Keratinocyte (primary cell): ENCODE data around the gene IRX1. TPM values are rescaled to one million over a fixed set of nuclear protein-coding genes. Genes with fewer than 3 reads are reported as not detected.

Experiments used
- DNase-seq: peaks from one replicate; pipeline ENCODE4 v3.0.0-alpha.2; 2011; ENCODE audit warnings: low read depth, missing footprints, low spot score
- FAIRE-seq: peaks from 2 replicates; lab custom pipeline; 2011; peaks lifted over from hg19 to GRCh38; lab: Jason Lieb, UNC
- H2AFZ ChIP-seq: 2 replicates; pipeline ENCODE4 v1.6.0; 2012; ENCODE audit warnings: low read length, control low read depth, inconsistent platforms; ENCODE audit not compliant: control insufficient read depth
- H3K27ac ChIP-seq: 2 replicates; pipeline ENCODE4 v1.5.1; 2011; ENCODE audit warnings: low read length; ENCODE audit not compliant: control insufficient read depth, insufficient read depth
- H3K27me3 ChIP-seq: 3 replicates; pipeline ENCODE4 v1.6.0; 2011; ENCODE audit warnings: low read length; ENCODE audit not compliant: control insufficient read depth, insufficient read depth; ENCODE audit errors: extremely low read depth
- H3K36me3 ChIP-seq, 2 experiments: 2 replicates in 1 of 2; 3 replicates in 1 of 2; pipeline ENCODE4 v1.5.1; 2011; ENCODE audit warnings: low read length in 2 of 2, mild to moderate bottlenecking in 1 of 2; ENCODE audit not compliant: control insufficient read depth in 2 of 2, insufficient read depth in 2 of 2; ENCODE audit errors: extremely low read depth in 1 of 2
- H3K4me1 ChIP-seq: 3 replicates; pipeline ENCODE4 v1.5.1; 2011; ENCODE audit warnings: low read length; ENCODE audit not compliant: control insufficient read depth, insufficient read depth; ENCODE audit errors: extremely low read depth
- H3K4me2 ChIP-seq: 3 replicates; pipeline ENCODE4 v1.6.0; 2011; ENCODE audit warnings: low read depth, low read length; ENCODE audit not compliant: control insufficient read depth, insufficient read depth; ENCODE audit errors: extremely low read depth
- H3K4me3 ChIP-seq, 3 experiments: fragments of 200-600 bp in 1 of 3; sonication (generic) in 1 of 3; 2 replicates in 2 of 3; 3 replicates in 1 of 3; pipeline ENCODE4 v1.5.1; 2011 to 2016; ENCODE audit warnings: low read length in 3 of 3, mild to moderate bottlenecking in 3 of 3, control low read depth in 2 of 3, inconsistent platforms in 1 of 3, low read depth in 1 of 3, mixed read lengths in 1 of 3, mixed run types in 1 of 3, moderate library complexity in 1 of 3; ENCODE audit not compliant: control insufficient read depth in 2 of 3, insufficient read depth in 2 of 3; ENCODE audit errors: extremely low read depth in 1 of 3
- H3K79me2 ChIP-seq: 2 replicates; pipeline ENCODE4 v1.6.0; 2012; ENCODE audit warnings: low read length; ENCODE audit not compliant: control insufficient read depth, insufficient read depth
- H3K9ac ChIP-seq: 3 replicates; pipeline ENCODE4 v1.6.0; 2011; ENCODE audit warnings: low read length; ENCODE audit not compliant: control insufficient read depth, insufficient read depth; ENCODE audit errors: extremely low read depth
- H3K9me1 ChIP-seq: 3 replicates; pipeline ENCODE4 v1.6.0; 2011; ENCODE audit warnings: low read length; ENCODE audit not compliant: control insufficient read depth, insufficient read depth; ENCODE audit errors: extremely low read depth
- H3K9me3 ChIP-seq: 2 replicates; pipeline ENCODE4 v1.5.1; 2012; ENCODE audit warnings: low read depth, low read length; ENCODE audit not compliant: control insufficient read depth
- H4K20me1 ChIP-seq: 3 replicates; pipeline ENCODE4 v1.6.0; 2011; ENCODE audit warnings: low read length; ENCODE audit not compliant: control insufficient read depth, insufficient read depth; ENCODE audit errors: extremely low read depth
- CTCF ChIP-seq, 3 experiments: IDR thresholded peaks in 1 of 3; conservative IDR thresholded peaks in 1 of 3; optimal IDR thresholded peaks in 1 of 3; 2 replicates in 2 of 3; 3 replicates in 1 of 3; pipeline versions ENCODE3 to v1.5.1; 2011; ENCODE audit warnings: low read length in 3 of 3, mild to moderate bottlenecking in 3 of 3, moderate library complexity in 2 of 3, control low read depth in 1 of 3, inconsistent platforms in 1 of 3; ENCODE audit not compliant: insufficient read depth in 2 of 3; ENCODE audit errors: extremely low read depth in 1 of 3
- EZH2 ChIP-seq: IDR thresholded peaks from one replicate; pipeline ENCODE4 v1.6.1; 2012; ENCODE audit warnings: inconsistent platforms, mild to moderate bottlenecking, low read length, moderate library complexity
- dilution Hi-C: fragments of 300-500 bp; cut with MboI; formaldehyde crosslinking; loops from one replicate; pipeline ENCODE4 v1.7.0; 2020; ENCODE audit warnings: low sequenced_read_pairs; ENCODE audit not compliant: extremely low pct_ligation_motif_present
- polyA plus RNA-seq, 5 experiments: library from polyadenylated mRNA; depleted of rRNA in 3 of 5; stranded (reverse) in 3 of 5; stranded (forward) in 1 of 5; unstranded in 1 of 5; fragments of >200 nt; gene quantifications; 1 replicate in 1 of 5; 2 replicates in 3 of 5; 3 replicates in 1 of 5; pipeline versions ENCODE4 v1.2.1 to v1.2.3, GENCODE V29; 2011 to 2012; ENCODE audit warnings: missing spikeins in 2 of 5, low read depth in 1 of 5, low replicate concordance in 1 of 5

Gene IRX1
- polyA plus RNA-seq, 1 donor (not counting 4 experiments of a cell fraction or from before 2014, with no cell fraction given) = 1.00 TPM

- no peaks in the 10 kb centered on the region for H3K36me3 ChIP-seq
- no peak overlapping the region for H2AFZ ChIP-seq
- H3K9ac ChIP-seq = no peak overlapping the region
- DNase-seq (no peak), FAIRE-seq (no peak)
- no peaks in the 10 kb centered on the region for H4K20me1 ChIP-seq
- no peaks in the 10 kb centered on the region for H3K27me3 ChIP-seq
- no peak overlapping the region for H3K4me3 ChIP-seq
- TF ChIP-seq CTCF (optimal IDR thresholded peaks at IDR 0.05 in 1 of 3, IDR thresholded peaks at IDR 0.05 in 1 of 3, conservative IDR thresholded peaks at IDR 0.05 in 1 of 3; ENCODE audit: extremely low read depth in 1 of 3, insufficient read depth in 2 of 3, low read length in 3 of 3) (no peak), EZH2 (no peak)
- no peaks in the 10 kb centered on the region for H3K9me1 ChIP-seq
- no peaks in the 10 kb centered on the region for H3K79me2 ChIP-seq
- H3K4me1 ChIP-seq = no peaks in the 10 kb centered on the region
- H3K4me2 ChIP-seq = no peak overlapping the region
- dilution Hi-C loops = no loop called here
- H3K27ac ChIP-seq = no peak overlapping the region
- H3K9me3 ChIP-seq = peaks cover 3% of the 10 kb centered on the region
These were observed 46.6 kb downstream of the IRX1 start for GRCh38 chr5:3642231-3642630.

GRCh38 chr5:3650320-3650719 lies 54.7 kb downstream of the IRX1 start:
- Histone ChIP-seq H3K4me2 (no peak overlapping the region), H3K9me3 (peaks cover 1% of the 10 kb centered on the region), H3K4me1 (no peaks in the 10 kb centered on the region), H3K79me2 (no peaks in the 10 kb centered on the region), H4K20me1 (no peaks in the 10 kb centered on the region), H3K36me3 (no peaks in the 10 kb centered on the region), H3K9me1 (no peaks in the 10 kb centered on the region), H3K27ac (no peak overlapping the region), H3K4me3 (no peak overlapping the region), H3K9ac (no peak overlapping the region), H2AFZ (no peak overlapping the region), H3K27me3 (no peaks in the 10 kb centered on the region)
- TF ChIP-seq EZH2 (no peak), CTCF (optimal IDR thresholded peaks at IDR 0.05 in 1 of 3, IDR thresholded peaks at IDR 0.05 in 1 of 3, conservative IDR thresholded peaks at IDR 0.05 in 1 of 3; ENCODE audit: extremely low read depth in 1 of 3, insufficient read depth in 2 of 3, low read length in 3 of 3) (no peak)
- dilution Hi-C loops = no loop called here
- FAIRE-seq (no peak), DNase-seq (no peak)
